ENCODE results near the gene GLYATL2.

The GLYATL2 gene

DNA sequence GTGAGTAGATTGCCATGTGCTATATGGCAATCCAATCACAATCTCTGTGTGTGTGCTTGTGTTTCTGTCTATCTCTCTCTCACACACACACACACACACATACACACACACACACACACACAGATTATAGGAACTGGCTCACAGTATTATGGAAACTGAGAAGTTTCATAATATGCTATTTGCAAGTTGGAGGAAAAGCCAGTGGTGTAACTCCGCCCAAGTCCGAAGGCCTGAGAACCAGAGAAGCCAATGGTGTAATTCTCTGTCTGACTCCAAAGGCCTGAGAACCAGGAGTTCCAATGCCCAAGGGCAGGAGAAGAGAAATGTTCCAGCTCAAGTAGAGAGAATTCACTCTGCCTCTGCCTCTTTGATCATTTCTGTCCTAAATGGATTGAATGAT lies 37.2 kb downstream of the GLYATL2 start:
- no peak for DNase-seq (ENCODE audit: extremely low read depth, low read depth)
- H3K4me3 ChIP-seq (replicated peaks; ENCODE audit: low read depth, low read length) = no peak overlapping the region
- TF ChIP-seq, protein P1, sequence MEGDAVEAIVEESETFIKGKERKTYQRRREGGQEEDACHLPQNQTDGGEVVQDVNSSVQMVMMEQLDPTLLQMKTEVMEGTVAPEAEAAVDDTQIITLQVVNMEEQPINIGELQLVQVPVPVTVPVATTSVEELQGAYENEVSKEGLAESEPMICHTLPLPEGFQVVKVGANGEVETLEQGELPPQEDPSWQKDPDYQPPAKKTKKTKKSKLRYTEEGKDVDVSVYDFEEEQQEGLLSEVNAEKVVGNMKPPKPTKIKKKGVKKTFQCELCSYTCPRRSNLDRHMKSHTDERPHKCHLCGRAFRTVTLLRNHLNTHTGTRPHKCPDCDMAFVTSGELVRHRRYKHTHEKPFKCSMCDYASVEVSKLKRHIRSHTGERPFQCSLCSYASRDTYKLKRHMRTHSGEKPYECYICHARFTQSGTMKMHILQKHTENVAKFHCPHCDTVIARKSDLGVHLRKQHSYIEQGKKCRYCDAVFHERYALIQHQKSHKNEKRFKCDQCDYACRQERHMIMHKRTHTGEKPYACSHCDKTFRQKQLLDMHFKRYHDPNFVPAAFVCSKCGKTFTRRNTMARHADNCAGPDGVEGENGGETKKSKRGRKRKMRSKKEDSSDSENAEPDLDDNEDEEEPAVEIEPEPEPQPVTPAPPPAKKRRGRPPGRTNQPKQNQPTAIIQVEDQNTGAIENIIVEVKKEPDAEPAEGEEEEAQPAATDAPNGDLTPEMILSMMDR (IDR thresholded peaks at IDR 0.05; ENCODE audit: low read depth, low read length, missing control alignments) = no peak

DNA sequence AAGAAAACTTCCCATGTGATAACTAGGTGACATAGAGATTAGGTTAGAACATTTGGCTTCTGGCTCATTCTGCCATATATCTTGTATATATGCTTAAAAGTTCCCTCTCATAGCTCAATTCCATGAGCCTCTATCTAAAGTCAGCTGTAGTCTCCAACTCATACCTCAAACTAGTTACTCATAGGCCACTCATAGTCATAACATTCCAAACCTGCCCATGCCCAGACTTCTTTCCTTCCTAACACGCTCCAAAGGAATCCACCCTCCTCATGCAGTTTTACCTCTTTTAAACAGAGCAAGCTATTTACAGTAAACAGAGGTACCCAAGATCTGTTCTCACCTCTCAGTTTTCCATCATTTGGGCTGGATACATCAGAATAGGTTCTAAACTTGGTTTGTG lies 39.4 kb downstream of the GLYATL2 start:
- no peak overlapping the region for H3K4me3 ChIP-seq (replicated peaks; ENCODE audit: low read depth, low read length)
- TF ChIP-seq, protein P1 (IDR thresholded peaks at IDR 0.05; ENCODE audit: low read depth, low read length, missing control alignments) = no peak
- no peak for DNase-seq (ENCODE audit: extremely low read depth, low read depth)

DNA sequence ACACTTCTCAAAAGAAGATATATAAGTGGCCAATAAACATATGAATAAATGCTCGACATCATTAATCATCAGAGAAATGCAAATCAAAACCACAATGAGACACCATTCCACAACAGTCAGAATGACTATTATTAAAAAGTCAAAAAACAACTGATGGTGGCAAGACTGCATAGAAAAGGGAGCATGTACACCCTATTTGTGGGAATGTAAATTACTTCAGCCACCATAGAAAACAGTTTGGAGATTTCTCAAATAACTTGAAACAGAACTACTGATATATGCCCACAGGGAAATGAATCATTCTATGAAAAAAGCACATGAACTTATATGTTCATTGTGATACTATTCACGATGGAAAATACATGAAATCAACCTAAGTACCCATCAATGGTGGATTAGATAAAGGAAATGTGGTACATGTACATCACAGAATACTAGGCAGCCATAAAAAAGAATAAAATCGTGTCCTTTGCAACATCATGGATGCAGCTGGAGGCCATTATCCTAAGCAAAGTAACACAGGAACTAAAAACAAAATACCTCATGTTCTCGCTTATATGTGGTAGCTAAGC lies 42.4 kb downstream of the GLYATL2 start:
- TF ChIP-seq, protein P1 (IDR thresholded peaks at IDR 0.05; ENCODE audit: low read depth, low read length, missing control alignments) = no peak
- no peak overlapping the region for H3K4me3 ChIP-seq (replicated peaks; ENCODE audit: low read depth, low read length)
- no peak for DNase-seq (ENCODE audit: extremely low read depth, low read depth)

DNA sequence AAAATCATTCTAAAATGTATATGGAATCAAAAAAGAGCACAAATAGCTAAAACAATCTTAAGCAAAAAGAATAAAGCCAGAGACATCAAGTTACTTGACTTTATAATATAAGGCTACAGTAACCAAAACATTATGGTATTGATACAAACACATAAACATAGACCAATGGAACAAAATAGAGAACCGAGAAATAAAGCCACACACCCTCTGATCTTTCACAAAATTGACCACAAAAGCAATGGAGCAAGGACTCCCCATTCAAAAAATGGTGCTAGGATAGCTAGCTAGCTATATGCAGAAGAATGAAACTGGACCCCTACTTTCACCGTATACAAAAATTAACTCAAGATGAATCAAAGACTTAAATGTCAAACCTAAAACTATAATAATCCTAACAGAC lies 43.2 kb downstream of the GLYATL2 start:
- TF ChIP-seq, protein P1 (IDR thresholded peaks at IDR 0.05; ENCODE audit: low read depth, low read length, missing control alignments) = no peak
- H3K4me3 ChIP-seq (replicated peaks; ENCODE audit: low read depth, low read length) = no peak overlapping the region
- DNase-seq (ENCODE audit: extremely low read depth, low read depth) = no peak

DNA sequence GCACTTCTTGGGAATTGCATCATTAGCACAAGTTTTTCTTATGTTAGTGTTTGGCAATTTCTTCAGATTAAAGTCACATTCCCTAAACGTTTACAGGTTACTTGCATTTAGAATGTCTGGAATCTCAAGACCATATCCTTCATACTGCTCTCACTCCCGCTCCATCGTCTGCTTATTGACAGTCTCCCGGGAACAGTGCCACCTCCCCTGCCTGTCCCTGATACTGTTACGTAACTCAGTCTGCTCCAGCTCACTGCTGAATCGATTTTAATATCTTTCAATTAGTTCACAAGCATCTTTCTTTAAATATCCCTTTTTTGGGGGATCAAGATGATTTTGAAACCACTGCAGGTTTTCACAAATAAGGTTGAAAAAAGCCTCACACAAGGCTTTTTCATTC lies 48.2 kb downstream of the GLYATL2 start:
- TF ChIP-seq, protein P1 (IDR thresholded peaks at IDR 0.05; ENCODE audit: low read depth, low read length, missing control alignments) = no peak
- no peak overlapping the region for H3K4me3 ChIP-seq (replicated peaks; ENCODE audit: low read depth, low read length)
- no peak for DNase-seq (ENCODE audit: extremely low read depth, low read depth)

GRCh38 chr11:58788355-58789023 lies 56.0 kb downstream of the GLYATL2 start:
- TF ChIP-seq, protein P1 (IDR thresholded peaks at IDR 0.05; ENCODE audit: low read depth, low read length, missing control alignments) = peak; percentile 88
- DNase-seq (ENCODE audit: extremely low read depth, low read depth) = peak; percentile 29
- no peak overlapping the region for H3K4me3 ChIP-seq (replicated peaks; ENCODE audit: low read depth, low read length)
